Measurements from ENCODE around the gene PARD3.

The PARD3 gene

GRCh38 chr10:34526186-34526585 is 288.9 kb downstream of the PARD3 start:
- no peak for DNase-seq

- peak; percentile 62 to 68 for DNase-seq
These were observed 290.6 kb downstream of the PARD3 start for GRCh38 chr10:34524369-34525091.

DNA sequence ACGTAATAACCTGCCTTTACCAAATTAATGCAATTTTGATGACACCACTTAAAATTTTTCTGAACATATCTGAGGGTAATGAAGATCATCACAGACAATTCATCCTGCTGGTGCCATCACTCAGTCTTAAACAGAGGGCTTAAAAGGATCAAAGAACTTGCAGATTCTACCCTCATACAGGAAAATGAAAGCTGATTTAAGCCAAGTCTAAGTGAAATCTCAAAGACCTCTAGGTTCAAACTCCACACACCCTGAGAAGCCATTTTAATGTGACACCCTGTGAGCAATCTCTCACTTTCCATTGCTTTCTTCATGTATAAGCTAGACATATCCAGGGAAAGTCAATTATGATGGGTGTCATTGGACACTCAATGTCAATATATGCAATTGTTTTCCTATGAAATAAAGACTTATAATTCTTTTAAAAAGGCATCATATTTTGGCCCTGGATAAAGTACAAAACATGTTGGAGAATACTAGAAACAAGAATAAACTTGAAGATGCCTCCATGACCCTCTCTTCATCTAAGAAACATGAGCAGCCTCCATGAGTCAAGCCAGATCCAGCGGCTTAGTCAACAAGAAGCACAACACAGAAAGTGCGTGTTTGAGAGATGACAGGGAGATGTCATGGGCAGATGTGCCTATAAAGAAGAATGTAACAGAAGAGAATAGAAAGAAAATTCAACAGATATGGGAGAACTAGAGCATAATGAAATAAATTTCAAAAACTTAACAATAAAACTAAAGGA is 291.9 kb downstream of the PARD3 start:
- DNase-seq: no peak

- DNase-seq: peak; percentile 63 to 75
These were observed 292.6 kb downstream of the PARD3 start for GRCh38 chr10:34522546-34522945.

DNA sequence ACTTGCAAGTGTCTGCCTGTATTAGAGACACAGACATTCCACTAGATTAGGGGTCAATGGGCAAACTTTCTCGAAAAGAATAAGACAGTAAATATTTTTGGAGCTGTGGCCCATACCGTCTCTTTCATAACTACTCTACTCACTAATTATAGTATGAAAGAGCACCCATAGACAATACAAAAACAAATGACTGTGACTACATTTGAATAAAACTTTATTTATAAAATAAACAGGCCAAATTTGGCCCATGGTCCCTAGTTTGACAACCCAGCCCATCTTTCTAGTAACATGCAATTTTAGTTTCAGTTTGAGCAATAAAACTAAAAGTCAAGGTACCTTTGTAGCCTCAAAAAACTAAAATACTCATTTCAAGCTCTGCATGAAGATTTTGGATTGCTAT is 294.6 kb downstream of the PARD3 start:
- no peak for DNase-seq

DNA sequence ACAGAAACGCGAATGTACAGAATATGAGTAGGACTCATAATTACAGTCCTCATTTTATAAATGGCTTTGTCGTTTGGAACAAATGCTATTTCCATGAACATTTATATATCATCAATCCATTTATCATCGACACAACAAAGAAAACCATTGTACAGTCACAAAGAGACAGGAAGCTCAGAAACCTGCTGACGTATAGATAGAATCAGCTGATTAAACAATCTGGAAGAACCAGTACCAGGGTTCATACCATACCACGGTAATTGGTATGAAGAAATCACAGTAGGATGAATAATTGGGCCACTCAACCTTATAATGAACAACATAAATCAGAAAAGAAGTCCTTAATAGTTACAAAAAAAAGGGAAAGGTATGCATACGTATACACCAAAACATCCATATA is 295.0 kb downstream of the PARD3 start:
- no peak for DNase-seq

DNA sequence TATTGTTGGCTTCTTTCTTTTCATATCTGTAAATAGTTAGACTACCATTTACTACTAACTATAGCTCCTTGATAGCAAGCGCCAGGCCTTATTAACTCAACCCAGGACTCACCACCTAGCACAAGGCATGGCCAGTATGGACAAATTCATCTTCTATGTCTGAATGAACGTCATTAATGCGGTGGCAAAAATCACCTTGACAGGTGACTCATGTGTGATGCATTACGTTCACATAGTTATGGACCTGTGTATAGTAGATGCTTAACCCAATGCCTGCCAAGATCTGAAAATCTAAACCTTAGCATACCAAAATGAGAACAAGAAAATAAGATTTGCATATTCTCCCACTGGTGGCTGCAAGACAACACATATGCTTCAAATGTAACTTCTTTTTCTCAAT is 300.8 kb downstream of the PARD3 start:
- DNase-seq: no peak

DNA sequence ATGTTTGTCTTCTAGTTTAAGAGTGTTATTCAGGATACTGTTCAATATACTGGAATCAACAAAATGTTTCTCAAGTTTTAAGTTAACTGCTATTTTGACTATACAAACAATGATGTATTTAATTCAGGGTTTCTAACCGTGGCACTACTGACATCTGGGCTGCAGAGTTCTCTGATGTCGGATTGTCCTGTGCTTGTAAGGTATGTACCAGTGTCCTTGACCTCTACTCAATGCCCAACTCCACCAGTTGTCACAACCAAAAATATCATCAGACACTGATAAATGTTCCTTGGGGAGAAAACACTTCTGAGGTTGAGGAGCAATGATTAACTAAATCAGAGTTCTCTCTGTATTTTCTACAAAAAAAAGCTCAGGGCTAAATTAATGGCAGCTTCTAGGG is 301.5 kb downstream of the PARD3 start:
- no peak for DNase-seq

DNA sequence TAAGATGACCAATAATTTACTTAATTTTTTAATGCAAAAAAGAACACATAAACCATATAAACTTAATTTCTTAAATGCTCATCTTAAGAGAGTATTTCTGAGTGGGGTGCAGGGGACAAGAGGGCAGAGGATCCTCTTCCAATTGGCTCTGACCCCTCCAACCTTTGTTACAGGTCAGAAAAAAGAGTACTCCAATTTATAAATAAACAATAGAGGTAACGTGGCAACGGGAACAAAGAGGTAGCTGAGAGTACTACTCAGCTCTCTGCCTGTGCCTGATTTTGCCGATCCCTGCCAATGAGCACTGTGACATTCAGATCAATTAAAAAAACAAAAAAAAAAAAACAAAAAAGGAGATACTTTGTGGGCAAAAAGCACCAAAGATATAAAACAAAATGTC is 307.9 kb downstream of the PARD3 start:
- no peak for DNase-seq

- DNase-seq: no peak
These were observed 308.3 kb downstream of the PARD3 start for GRCh38 chr10:34506786-34507185.

DNA sequence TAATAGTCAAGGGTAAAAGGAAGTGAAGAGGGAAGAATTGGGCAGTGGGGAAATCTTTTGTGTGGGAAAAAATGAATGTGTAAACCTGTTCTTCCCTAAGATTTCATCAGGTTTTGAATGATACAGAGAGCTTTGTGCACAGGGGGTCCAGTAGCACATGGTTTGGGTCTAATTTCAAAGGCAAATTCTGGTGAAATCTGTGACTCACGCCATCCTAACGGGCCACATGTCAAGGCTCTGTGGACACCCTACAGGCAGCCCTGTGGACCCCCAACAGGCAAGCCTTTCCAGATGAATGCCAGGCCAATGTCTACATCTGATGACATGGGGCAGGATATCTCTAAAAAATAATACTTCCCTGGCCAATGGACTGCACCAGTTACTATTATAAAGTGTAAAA is 309.8 kb downstream of the PARD3 start:
- no peak for DNase-seq

DNA sequence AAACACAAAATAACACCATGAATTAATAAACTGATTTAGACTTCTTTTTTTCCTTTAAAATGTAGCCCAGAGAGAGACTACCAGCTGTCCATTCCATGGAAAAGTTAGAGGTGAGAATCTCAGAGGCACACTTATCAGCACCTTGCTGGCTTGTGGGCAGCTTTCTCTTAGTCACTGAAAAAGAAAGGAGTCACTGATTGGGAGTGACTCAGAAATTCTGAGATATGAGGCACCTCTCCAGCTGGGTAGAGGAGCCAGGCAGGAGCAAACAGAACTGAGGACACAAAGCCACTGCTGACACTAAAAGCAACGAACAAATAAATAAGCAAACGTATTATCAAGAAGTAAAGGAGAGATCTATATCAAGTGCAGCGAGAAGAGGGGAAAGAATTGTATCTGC is 310.6 kb downstream of the PARD3 start:
- no peak for DNase-seq

GRCh38 chr10:34503704-34504103 is 311.4 kb downstream of the PARD3 start:
- no peak for DNase-seq

- DNase-seq: peak in 1 of 2 experiments; percentile 51
These were observed 315.4 kb downstream of the PARD3 start for GRCh38 chr10:34499612-34500279.

DNA sequence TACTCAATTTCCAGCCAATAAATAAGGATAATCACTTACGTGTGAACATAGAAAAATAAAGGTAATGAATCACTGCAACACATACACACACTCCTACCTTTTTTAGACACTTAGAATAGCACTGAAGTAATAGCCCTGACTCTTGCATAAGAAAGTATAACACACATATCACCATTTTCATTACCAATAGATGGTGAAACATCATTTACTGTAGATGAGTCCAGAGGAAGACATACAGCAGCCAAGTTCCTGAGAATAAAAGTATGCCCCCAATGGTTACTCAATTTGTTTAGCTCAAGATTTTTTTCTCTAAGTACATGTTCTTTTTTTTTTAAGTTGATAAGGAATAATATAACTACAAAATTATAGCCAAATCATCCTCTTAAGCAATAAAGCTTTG is 316.3 kb downstream of the PARD3 start:
- no peak for DNase-seq

GRCh38 chr10:34495938-34496337 is 319.2 kb downstream of the PARD3 start:
- DNase-seq: no peak

DNA sequence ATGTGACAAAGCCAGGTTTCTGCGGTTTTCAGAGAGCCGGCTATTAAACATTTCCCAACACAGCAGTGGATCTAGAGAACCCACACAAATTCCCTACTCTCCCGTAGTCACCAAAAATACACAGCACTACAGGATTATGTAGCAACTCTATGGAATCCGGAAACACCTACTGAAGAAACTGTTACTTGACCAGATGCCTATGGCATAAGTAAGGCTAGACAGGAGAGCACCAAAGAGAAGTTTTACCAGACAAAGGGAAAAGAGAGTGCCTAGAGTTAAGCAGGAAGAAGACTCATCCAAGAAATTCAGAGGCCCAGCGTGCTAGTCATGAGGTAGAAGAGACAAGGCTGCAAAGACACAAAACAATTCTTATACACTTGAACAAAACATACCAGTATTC is 321.1 kb downstream of the PARD3 start:
- DNase-seq: no peak

GRCh38 chr10:34492081-34492480 is 323.0 kb downstream of the PARD3 start:
- DNase-seq: peak; percentile 50 to 67

- DNase-seq: peak in 1 of 2 experiments; percentile 15
These were observed 323.4 kb downstream of the PARD3 start for GRCh38 chr10:34491678-34492077.

DNA sequence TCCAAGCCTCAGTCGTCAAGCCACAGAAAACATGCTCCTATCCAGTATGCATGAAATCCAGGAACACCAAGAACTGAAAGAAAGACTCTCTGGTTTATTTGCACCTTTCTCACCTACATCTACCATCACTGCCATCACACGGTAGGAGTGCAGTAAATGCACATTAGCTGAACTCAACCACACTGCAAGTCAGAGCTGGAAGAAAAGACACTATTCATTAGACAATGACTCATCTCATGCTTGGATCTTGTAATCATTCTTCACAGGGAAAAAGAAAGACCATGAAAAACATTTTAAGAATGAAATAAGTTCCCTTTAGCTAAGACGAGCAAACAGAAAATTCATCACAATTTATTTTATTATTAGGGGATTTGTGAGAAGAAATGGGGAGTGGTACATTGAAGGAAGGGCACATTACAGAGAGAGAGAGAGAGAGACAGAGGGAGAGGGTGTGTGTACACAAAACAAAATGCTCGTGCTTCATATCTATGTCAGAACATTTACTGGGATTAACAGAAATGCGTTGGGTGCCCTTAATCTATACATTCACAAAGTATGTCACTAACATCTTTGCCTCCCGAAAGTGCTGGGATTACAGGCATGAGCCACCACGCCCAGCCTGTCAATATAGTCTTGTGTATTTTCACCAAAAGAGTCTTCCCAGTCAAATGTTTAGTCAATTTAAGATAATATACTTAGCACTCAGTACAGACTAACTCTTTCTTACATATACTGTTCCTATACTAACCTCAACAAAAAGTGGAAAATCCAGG is 324.9 kb downstream of the PARD3 start:
- no peak for DNase-seq

- DNase-seq: no peak
These were observed 325.7 kb downstream of the PARD3 start for GRCh38 chr10:34489411-34489810.

- DNase-seq: no peak
These were observed 326.5 kb downstream of the PARD3 start for GRCh38 chr10:34488476-34489130.

- DNase-seq: no peak
These were observed 329.1 kb downstream of the PARD3 start for GRCh38 chr10:34486008-34486407.
